A549 (cell line): ENCODE measurements around the gene WBP1L.

Source experiments
- CBX8 ChIP-seq: fragments of 200-600 bp; sonication (generic); IDR thresholded peaks from 2 replicates; pipeline ENCODE4 v1.6.1; 2016
- CTCF ChIP-seq: fragments of >200 bp; sonication (Bioruptor Twin); formaldehyde crosslinking; IDR thresholded peaks from 3 replicates; pipeline ENCODE4 v1.5.1; 2016

GRCh38 chr10:102710609-102711008 lies 33.1 kb upstream of the WBP1L start:
- TF ChIP-seq CTCF (no peak), CBX8 (no peak)
